GM21717 (cell line): ENCODE data around the gene SULT2B1.
"Not testable (repeated sequence)": the region's sequence is repeated elsewhere in the genome, so short reads cannot be mapped to it uniquely, and the experiment has no call there.

Experiments
- ATAC-seq: cut with Tn5 transposase; IDR thresholded peaks from one replicate; pipeline ENCODE4 v1.9.1; 2021; ENCODE audit warnings: mild to moderate bottlenecking, moderate library complexity; ENCODE audit not compliant: unreplicated experiment

The SULT2B1 gene

DNA sequence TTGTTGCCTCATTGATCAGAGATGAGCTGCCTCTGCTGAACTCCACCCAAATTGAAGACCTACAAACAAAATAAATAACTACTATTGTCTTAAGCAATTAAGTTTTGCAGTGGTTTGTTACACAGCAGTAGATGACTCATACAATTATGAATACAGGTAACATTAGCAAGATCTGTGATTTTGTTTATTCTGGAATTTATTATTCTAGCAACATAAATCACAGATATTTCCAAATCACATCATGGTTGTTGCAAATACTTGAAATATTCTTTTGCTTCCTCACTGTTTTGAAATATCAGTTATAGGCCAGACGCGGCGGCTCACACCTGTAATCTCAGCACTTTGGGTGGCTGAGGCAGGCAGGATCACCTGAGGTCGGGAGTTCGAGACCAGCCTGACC, 27.2 kb upstream of the SULT2B1 start:
- ATAC-seq = no peak

DNA sequence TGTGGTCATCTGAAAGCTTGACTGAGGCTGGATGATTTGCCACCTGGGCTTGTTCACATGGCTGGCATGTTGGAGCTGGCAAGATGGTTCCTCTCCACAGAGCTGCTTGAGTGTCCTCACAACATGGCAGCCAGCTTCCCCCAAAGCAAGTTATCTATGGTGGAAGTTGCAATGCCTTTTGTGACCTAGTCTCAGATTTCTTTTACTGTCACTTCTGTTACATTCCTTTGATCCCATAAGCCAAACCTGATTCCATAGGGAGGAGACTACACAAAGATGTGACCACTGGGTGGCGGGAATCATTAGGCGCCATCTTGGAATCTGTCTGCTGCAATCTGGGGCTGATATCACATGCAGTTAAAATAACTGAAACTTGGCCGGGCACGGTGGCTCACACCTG, 22.8 kb upstream of the SULT2B1 start:
- no peak for ATAC-seq

DNA sequence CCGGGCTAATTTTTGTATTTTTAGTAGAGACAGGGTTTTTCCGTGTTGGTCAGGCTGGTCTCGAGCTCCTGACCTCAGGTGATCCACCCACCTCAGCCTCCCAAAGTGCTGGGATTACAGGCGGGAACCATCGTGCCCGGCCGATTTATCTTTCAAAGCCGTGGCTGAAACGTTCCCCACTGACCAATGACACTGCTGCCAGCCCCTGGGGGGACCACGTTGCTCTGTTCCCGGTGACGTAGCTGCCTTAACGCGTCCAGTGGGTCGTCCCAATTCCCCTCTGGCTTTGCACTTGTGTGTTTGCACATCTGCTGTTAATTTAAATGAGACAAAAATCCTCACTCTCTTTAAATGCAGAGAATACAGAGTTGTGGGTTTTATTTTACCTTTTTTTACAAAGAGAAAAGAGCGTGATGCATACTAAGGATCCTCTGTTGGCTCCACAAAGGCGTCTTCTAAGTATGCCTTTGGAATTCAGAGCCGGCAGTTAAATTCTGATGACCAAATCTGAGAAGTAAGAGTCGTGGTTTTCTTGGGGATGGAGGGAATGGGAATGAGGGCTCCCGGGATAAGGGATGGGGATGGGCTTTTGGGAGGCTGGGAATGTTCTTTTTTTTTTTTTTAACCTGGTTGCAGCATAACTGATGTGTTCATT, 21.8 kb upstream of the SULT2B1 start:
- ATAC-seq = no peak

DNA sequence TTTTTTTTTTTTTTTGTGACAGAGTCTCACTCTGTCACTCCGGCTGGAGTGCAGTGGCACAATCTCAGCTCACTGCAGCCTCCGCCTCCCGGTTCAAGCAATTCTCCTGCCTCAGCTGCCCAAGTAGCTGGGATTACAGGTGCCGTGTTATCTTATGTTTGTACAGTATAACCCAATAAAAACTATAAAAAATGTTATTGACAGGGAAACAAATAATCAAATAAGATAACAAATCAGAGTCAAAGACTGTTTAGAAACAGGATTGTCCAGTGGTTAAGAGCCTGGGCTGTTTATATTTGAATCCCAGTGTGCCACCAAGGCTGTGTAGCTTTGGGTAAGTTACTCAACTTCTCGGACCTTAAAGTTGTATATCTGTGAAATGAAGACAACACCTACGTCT, 21.2 kb upstream of the SULT2B1 start:
- no peak for ATAC-seq

DNA sequence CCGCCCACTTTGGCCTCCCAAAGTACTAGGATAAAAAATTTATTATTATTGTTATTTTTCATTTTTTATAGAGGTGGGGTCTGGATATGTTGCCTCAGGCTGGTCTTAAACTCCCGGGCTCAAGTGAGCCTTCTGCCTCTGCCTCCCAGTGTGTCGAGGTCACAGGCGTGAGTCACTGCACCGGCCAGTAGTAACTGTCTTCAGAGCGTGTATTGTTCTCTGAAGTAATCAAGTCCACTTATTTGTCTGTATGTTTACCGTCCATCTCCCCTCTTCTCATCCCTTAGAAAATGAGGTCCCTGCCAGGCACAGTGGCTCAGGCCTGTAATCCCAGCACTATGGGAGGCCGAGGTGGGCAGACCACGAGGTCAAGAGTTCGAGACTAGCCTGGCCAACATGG, 18.2 kb upstream of the SULT2B1 start:
- no peak for ATAC-seq

DNA sequence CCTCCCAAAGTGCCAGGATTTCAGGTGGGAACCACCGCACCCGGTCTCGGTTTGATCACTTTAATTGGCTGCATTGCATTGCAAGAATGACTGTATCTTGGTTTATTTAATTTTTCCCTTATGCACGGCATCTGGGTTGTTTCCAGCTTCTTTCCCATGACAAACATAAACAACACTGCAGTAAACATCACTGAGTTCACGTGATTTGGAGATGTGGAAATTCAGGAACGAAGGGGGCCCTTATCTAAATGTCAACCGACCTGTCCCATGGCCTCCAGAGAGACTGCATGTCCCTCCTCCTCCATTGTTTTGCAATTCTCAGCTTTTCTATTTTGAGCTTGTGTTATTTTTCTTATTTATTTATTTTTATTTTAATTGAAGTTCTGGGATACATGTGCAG, 14.4 kb upstream of the SULT2B1 start:
- no peak for ATAC-seq

DNA sequence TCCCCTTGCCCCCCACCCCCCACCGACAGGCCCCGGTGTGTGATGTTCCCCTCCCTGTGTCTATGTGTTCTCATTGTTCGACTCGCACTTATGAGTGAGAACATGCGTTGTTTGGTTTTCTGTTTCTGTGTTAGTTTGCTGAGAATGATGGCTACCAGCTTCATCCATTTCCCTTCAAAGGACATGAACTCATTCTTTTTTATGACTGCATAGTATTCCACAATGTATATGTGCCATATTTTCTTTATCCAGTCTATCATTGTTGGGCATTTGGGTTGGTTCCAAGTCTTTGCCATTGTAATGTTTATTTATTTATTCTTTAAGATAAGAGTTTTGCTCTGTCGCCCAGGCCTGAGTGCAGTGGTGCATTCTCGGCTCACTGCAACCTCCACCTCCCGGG, 13.9 kb upstream of the SULT2B1 start:
- ATAC-seq = not testable (repeated sequence)

DNA sequence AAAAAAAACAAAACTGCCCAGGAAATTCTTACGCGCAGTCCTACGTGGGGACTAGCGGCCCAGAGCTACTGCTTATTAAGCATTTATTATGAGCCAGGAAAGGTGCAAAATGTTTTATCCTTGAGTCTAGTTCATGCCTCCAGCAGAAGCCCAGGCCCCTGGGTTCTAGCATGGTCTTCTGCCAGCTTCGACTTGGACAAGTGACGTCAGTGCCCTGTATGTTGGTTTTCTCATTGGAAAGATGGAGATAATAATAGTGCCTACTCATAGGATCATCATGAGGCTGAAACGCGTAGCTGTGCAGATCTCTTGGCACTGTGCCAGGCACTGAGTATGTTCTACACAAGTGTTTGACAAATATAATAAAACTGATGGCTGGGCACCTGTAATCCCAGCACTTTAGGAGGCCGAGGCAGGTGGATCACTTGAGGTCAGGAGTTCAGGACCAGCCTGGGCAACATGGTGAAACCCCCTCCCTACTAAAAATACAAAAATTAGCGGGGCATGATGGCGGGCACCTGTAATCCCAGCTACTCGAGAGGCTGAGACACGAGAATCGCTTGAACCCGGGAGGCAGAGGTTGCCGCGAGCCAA, 12.4 kb upstream of the SULT2B1 start:
- ATAC-seq = no peak

DNA sequence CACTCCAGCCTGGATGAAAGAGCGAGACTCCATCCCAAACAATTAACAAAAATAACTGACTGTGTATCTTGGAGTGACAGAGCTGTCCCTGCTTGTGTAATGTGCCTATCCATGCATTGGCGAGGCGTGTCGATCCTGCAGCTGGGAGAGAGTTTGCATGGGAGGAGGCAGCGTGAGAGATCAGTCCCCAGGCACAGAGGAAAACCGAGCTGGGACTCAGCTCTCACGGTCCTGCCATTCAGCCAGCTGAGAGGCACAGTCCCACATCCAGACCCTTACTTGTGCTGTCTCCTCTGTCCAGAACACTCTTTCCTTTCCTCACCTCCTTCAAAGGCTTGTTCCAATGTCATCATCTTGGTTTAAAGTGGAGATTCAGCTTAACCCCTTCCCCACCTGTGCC, 11.9 kb upstream of the SULT2B1 start:
- no peak for ATAC-seq

DNA sequence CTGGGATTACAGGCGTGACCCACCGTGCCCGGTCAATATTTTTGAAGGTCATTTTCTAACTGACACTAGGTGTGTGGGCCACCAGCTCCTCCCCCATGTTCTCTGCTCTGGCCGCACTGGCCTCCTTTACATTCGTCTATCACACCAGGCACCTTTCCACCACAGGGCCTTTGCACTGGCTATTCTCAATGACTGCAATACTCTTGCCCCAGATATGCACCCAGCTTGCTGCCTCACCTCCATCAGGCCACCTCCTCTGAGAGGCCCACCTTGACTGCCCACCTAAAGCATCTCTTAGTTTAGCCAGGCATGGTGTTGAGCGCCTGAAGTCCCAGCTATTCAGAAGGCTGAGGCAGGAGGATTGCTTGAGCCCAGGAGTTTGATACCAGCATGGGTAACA, 10.2 kb upstream of the SULT2B1 start:
- ATAC-seq = no peak

DNA sequence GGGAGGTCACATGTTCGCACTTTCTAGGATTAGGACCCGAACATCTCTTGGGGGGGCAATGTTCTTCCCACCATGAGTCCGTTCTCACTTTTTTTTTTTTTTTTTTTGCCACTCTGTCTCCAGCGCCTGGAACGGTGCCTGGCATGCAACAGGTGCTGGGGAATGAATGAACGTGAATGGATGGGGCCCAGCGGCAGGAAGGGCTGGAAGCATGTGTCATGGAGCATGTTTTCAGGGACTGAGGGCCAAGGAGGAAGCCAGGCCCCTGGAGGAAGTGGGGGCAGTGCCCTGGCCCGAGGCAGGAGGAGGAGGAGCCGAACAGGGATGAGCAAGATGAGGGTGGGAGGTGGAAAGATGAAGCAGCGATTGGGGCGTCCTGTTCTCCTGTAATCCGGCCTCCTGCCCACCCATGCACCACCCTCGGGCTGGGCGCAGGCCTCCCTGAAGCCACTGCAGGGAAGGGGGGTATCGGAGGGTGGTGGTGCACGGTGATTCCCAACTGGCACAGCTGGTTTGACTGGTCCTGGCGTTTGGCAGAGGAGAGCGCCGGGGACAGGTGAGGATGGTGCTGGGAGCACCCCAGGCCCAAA, 8.8 kb upstream of the SULT2B1 start:
- ATAC-seq = no peak

DNA sequence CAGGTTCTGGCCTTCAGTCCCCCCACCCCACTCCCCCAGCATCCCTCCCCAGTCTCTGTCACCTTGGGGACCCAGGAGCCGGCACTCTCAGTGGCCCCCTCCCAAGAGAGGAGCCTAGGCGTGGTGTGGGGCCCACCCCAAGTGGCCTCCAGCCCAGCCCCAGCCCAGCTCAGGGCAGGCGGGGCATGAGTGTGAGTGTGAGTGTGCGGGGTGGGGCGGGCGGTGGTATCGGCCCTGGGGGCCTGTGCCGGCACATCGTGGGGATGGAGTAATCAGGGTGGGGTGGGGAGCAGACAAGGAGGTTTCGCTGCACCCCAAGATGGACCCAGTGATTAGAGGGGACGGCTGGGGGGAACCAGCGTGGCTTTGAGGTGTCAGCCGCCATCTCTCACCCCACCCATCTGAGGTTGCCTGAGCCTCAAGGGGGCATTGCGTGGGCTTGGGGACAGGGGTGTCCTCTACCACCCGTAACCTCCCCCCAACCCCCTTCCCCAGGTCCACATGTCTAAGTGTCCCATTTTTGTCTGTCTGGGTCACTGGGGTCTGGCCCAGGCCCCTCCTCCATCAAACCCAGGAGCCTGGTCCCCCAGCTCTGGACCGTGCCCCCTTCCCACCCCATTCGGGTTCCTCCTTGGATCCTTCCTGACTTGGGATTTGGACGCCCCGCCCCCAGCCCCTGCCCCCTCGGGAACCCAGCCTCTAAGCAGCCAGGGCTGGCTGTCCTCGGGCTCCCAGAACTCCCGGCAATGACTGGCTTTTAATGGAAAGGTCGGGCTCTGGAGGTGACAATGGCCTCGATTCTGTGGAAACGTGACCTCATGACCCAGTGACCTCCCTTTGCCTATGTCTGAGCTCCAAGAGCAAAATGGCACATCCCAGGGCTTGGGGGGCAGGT, 6.9 kb upstream of the SULT2B1 start:
- no peak for ATAC-seq

DNA sequence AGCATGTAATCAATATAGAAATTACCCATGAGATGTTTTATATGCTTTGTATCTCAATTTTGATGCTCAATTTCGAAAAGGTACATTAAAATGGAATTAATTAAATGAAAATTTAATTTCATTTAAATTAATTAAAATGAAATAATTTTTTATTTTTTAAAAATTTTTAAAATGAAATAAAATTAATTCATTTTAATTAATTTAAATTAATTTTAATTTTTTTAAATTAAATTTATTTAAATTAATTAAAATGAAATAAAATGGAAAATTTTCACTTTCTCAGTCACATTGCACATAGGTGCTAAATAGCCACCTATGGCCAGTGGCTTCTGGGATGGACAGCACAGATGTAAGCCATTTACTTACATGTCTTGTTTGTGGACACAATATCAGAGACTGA, 4.2 kb upstream of the SULT2B1 start:
- no peak for ATAC-seq

DNA sequence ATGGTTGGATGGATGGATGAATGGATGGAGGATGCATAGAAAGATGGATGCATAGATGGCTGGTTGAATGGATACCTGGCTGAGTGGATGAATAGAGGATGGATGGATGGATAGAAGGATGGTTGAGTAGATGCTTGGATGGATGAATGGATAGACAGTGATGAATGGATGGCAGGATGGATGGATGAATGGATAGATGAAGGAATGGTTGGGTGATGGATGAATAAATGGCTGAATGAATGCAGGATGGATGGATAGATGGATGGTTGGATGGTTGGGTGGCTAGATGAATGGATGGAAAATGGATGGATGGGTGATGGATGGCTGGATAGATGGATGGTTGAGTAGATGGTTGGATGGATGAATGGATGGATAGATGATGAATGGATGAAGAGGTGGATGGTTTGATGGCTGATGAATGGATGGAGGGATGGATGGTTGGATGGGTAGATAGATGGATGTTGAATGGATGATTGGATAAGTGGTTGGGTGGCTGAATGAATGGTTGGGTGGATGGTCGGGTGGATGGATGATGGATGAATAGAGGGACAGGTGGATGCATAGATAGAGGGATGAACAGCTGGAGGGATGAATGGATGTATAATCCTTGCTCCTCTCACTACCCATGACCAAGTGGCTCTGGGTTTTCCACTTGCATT, 3.6 kb upstream of the SULT2B1 start:
- no peak for ATAC-seq

DNA sequence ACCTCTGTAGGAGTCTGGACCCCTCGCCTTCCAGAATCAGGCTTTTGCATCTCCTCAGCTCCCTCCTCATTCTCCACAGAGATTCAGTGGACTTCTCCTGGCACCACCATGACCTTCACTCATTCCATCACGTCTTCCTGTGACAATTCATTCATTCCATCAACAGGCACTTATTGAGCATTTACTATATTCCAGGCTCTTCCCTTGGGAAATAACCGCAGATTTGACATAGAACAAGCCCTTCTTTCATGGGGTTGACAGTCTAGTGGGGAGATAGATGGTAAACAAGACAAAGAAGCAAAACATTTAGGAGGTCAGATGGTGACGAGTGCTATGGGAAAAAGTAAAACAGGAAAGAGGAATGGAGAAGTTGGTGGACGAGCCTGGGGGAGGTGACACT, 2.6 kb upstream of the SULT2B1 start:
- no peak for ATAC-seq

DNA sequence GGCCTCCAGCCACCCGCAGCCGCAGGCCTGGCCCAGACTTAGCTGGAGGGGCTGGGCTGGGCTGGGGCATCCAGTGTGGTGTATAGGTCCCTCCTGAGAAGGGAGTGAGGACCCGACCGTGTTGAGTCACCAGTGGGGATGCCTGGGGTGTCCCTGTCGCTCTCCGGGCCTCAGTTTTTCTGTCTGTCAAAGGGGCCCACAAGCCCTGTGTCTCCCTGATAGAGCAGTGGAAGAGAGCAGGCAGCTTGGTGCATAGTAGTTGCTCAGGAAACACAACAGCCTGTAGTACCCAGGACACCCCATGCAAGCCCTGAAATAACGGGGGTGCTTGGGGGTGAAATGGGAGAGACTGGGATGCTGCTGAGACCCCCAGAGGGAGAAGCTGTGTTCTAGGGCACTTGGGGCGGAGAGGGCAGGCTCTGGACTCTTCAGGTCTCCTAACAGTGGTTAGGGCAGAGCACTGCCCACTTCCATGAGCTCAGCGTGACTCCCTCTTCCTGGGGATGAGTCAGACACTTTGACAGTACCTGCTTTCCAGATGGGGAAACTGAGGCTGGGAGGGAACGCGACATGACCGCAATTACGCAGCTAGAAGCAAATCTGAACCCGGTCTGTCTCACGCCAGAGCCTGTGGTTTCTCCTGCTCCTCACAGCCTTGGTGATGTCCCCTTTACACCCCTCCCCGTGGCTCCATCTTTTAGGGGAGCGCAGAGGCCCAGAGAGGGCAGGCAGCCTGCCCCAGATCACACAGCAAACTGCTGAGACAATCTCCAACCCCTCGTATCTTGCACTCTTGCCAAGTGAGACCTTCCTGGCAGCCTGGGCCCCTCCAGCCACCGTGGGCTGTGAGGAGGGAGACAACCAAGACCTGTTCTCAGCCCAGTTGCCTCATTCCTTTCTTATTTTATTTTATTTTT, 692 bp downstream of the SULT2B1 start:
- no peak for ATAC-seq

DNA sequence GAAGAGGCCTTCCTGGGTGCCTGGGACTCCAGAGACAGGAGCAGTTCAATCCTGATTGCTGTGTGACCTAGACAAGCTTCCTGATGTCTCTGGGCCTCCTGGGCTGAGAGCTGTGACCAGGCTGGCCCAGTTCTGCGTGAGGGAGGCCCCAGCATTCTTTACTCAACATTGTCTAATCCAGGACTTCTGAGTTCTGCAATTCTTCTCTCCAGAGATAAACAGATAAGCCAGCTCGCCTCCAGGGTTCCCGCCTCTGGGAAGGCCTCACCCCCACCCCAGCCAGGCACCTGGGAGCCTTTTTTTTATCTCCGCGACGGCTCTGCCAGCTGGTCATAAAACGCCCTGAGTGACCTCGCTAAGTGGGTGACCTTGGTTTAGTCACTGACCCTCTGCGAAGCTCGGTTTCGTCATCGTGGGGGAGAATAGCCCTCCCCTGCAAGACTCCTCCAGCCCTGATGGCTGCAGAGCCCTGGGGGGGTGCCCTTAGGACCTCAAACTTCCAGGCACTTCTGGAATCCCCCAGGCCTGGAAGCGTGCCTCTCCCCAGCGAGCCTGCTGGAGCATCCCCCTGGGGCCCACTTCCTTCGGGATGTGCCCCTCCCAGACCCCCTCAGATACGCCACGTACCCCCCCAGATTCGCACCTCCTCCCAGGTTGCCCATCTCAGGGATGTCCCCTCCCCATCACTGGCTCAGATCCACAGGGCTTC, 1.9 kb downstream of the SULT2B1 start:
- no peak for ATAC-seq

DNA sequence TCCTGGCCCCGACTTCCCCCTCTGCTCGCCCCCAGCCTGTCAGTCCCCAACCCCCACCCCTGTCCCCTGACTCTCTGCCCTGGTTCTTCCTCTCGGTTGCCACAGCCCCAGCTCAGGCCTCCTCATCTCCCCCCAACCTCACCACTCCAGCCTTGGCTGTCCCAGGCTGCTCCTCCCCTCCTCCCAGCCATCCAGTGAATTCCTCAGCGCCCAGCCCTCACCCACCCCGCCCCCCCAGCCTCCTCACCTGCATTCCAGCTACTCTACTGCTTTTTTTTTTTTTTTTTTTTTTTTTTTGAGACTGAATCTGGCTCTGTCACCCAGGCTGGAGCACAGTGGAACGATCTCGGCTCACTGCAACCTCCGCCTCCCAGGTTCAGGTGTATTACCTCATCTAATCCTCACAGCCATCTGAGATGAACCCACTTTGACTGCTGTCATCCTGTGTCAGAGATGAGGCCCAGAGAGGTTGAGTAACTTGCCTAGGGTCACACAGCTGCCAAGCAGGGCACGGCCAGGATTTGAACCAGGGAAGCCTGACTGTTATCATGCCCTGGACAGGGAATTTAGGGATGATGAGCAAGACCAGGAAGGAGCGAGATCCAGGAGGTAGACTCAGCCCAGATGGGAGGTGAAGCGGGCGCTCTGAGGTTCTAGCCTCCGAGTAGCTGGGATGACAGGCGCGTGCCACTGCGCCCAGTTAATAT, 2.6 kb downstream of the SULT2B1 start:
- no peak for ATAC-seq

DNA sequence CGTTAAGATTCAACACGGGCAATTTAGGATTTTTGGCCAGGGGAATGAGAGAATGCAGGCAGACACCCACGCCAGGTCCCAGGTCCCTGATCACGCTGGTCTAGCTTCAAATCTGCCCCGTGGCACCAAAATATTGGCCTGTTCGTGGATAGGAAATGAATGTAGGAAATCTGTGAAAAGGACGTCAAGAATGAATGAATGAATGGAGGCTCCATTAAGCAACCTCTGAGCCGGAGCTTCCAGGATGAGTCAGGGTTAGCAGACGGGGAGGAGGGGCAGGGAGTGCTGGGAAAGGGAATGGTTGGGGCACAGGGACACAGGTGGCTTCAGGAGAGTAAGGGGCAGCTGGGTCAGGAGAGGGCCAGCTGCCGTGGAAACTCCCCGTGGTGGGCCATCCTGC, 4.2 kb downstream of the SULT2B1 start:
- ATAC-seq = no peak
